HG03280 (cell line): ENCODE measurements around the gene SH2D4B.

Experiments used
- ATAC-seq: cut with Tn5 transposase; IDR thresholded peaks from one replicate; pipeline ENCODE4 v1.9.1; 2021; ENCODE audit warnings: mild to moderate bottlenecking, moderate library complexity; ENCODE audit not compliant: unreplicated experiment

SH2D4B gene

DNA sequence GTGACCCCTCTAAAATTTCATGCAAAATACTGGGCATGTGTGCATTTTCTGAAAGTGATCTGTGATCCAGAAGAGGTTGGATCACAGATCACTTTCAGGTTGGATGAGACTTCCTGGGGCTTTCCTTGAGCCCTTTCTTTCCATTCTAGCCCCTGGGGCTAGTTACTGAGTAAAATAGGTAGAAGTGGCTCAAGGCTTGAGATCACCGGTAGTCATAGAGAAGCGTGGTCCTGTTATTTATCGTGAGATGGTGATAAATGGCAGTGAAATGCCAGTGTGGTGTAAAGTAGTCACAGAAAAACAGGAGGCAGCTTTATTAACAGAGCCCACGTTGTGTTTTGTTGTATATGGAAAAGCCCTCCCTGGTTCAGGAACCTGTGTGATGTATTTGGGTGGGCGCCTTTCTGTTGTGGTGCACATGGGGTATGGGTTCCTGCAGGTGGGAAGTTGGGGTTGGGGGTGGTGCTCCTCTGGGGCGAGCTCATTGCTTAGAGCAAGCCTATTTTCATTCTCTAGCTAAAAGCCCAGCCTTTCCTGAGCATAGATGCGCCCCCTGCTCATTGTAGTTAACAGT, 34.0 kb upstream of the SH2D4B start:
- ATAC-seq: no peak

GRCh38 chr10:80504158-80504811, 33.4 kb upstream of the SH2D4B start:
- ATAC-seq: no peak

- no peak for ATAC-seq
Observed at GRCh38 chr10:80504897-80505465, 32.7 kb upstream of the SH2D4B start.

DNA sequence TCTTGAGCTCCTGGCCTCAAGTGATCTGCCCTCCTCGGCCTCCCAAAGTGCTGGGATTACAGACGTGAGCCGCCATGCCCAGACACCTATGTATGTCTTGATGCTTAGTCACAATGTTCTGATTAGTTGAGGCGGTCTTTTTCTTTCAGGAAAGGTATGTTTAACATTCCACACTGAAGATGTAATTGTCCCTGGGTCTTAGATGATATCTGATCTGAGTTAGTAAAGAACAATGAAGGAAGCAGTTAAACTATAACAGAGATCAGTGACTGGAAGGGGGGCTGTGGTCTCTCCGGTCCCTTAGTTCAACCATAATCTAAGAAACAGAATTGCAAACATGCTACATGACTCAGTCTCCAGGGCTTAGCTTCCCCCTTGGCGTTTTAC, 31.5 kb upstream of the SH2D4B start:
- ATAC-seq: no peak

DNA sequence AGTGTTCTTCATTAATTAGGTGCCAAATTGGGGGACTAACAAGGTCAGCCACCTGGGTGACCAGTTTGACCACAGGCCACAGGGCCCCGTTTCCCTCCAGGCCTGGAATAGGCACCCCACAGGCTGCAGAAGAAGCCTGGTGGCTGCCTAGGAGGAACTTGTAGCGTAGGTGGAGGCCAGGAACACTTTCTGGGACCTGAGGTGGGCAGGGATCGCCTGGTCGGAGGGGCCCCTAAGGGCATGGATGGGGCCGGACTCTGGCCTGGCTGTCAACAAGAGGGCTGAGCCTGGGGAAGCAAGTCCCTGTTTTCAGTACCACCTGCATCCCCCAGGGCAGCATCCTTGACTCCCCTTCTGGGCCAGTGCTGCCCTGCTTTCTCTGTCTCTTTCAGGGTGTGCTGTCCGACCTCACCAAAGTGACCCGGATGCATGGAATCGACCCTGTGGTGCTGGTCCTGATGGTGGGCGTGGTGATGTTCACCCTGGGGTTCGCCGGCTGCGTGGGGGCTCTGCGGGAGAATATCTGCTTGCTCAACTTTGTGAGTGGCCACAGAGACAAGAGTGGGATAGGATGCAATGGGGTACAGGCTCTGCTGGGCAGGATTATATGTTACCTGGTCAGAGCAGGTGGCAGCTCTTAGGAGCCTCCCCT, 30.7 kb upstream of the SH2D4B start:
- ATAC-seq: no peak

DNA sequence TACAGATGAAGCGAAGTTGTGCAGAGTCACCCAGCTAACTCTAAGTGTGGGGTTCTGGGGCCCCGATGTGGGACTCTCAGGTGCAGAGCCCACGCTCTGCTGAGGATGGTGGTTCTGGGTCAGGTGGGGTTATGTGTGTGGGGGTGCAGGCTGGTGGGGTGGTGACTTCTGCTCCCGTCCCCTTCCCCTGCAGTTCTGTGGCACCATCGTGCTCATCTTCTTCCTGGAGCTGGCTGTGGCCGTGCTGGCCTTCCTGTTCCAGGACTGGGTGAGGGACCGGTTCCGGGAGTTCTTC, 28.6 kb upstream of the SH2D4B start:
- ATAC-seq: no peak

DNA sequence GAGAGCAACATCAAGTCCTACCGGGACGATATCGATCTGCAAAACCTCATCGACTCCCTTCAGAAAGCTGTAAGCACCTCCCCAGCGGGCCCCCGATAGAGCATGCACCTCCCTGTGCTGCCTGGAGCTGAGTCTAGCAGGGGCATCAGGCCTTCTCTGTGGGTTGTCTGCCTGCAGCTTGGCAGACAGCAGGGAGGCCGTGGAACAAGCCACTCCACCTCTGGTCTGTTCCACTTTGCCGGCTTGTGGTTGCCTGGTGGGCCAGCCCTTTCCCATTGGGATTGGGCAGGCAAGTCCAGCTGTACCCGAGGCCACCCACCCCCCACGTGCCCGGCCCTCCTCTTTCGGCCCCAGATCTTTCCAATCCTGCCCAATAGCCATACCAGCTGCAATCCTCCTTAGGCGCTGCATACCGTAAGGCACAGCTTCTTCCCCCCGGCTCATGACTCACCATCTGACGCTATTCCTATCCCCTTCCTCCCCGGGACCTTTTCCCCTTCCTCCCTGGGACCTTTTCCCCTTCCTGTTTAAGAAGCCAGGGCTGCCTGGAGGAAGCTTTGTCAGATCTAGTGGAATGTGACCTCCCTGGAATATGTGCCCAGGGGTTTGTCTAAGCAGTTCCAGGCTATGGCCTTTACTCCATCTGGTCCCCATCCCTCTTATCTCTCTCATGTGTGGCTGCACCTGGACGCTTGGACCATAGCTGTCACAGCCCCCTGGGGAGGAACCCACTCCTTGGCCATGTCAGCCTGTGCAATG, 28.1 kb upstream of the SH2D4B start:
- ATAC-seq: no peak

DNA sequence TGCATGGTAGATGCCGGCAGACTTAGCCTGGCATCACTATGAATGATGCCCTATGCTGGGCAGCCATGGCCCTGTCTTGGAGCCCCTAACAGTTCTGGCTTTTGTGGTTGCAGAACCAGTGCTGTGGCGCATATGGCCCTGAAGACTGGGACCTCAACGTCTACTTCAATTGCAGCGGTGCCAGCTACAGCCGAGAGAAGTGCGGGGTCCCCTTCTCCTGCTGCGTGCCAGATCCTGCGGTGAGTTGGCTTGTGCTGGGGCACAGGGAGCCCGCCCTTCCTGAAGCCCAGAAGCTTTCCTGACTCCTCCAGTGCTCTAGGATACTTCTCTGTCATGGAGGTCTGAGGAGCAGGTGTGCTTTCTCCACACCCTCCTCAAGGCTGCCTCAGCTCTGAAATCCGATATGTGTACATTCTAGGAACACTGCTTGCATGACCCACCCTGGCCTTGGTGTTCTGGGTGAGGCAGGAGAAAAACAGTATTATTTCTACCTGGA, 25.6 kb upstream of the SH2D4B start:
- ATAC-seq: no peak

DNA sequence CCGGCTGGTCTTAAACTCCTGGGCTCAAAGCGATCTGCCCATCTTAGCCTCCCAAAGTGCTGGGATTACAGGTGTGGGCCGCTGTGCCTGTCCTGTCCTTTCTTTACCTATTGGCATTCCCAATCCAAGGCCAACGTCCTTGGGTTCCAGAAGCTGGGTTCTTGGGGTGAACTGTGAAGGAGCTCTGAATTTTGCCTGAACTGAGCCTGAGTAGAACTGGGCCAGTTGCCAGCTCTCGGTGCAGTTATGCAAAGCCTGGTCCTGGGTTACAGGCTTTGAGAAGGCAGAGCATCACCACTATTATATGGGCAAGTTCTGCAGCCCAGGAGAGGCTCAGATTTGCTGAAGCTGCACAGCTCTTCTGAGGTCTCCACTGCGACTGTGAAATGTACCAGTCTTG, 24.6 kb upstream of the SH2D4B start:
- no peak for ATAC-seq

DNA sequence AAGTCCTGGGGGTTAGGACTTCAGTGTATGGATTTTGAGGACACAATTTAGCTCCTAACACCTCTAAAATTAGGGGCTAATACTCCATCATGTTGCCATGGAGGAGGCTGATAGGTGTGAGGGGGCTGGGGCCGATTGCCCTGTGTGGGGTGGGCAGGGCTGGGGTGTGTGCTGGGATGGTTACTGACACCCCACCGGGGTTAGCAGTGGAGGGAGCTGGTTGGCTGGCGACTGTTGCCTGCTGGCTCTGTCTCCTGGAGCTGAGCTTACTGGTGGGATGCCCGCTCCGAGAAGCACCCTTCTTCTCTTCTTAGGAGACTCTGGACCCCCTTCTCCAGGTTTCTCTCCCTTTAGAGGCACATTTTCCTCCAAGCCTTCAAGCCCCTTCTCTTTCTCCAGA, 22.2 kb upstream of the SH2D4B start:
- no peak for ATAC-seq

DNA sequence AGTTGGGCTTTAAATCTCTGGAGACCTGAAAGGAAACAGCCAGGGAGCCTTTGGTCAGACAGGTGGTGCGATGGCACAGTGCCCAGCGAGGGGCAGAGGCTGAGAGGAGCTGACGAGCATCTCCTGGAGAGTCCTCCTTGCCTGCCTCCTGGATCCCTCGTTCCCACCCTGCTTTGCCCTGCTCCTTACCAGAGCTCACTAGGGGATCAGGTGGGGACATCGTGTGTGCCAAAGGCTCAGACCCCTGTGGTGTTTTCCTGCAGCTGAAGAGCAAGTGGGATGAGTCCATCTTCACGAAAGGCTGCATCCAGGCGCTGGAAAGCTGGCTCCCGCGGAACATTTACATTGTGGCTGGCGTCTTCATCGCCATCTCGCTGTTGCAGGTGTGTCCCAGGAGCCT, 21.8 kb upstream of the SH2D4B start:
- no peak for ATAC-seq

DNA sequence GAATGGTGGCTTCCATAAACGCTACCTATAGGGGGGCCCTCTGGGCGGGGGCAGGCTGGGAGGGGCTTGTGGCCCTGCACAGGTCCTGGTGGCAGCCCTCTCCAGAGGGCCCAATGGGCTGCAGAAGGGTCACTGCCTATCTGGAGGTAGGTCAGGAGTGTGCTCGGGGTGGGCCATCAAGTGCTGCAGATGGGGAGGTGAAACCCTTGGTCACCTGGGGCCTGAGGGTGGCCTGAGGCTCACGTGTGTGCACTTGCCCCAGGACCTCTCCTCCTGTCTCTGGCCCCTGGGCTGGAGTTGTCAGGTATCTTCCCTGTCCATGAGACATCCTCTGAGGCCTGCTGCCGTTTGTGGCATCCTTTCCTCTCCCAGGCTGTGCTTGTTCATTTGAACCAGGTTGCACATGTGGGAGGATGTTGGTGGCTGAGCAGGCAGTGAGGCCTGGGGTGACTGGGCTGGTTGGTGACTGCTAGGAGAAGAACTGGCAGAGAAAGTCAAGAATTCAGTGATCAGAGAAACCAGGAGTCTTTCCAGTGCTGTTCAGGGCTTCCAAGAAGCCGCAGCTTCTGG, 21.1 kb upstream of the SH2D4B start:
- ATAC-seq: no peak

GRCh38 chr10:80517416-80518142, 20.1 kb upstream of the SH2D4B start:
- ATAC-seq: no peak

DNA sequence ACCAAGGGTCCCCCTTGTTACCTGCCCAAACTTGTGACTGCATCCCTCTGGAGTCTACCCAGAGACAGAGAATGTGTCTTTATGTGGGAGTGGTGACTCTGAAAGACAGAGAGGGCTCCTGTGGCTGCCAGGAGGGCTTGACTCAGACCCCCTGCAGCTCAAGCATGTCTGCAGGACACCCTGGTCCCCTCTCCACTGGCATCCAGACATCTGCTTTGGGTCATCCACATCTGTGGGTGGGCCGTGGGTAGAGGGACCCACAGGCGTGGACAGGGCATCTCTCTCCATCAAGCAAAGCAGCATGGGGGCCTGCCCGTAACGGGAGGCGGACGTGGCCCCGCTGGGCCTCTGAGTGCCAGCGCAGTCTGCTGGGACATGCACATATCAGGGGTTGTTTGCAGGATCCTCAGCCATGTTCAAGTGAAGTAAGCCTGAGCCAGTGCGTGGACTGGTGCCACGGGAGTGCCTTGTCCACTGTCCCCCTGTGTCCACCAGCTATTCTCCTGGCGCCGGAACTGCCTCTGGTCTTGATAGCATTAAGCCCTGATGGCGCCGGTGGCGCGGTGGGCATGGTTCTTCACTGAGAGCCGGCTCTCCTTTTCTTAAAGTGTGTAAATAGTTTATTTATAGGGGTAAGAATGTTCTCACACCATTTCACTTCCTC, 19.4 kb upstream of the SH2D4B start:
- ATAC-seq: no peak

DNA sequence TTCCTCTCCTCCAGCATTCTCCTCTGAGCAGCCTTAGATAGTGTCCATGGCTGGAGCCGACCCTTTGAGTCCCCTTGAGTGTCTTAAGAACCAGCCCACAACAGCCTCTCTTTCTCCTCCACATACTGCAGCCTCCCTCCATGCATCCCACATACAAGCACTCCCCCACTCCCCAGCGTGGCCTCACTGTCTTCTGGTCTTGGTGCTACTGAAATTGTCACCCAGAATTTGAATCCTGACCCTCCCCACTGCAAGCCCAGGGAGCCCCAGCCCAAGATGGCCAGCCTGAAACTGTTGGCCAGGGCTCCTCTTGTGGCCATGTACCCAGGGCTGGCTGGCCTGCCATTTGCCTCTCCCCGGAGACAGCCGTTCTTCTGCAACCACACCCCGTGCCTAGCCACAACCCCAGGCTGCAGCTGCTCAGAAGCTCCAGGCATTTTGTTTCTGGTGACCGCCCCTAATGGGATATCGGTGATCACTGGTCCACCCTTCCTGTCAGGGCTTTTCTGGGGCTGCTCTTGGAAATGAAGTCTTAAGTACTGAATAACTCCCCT, 18.8 kb upstream of the SH2D4B start:
- ATAC-seq: no peak

GRCh38 chr10:80519936-80520650, 17.6 kb upstream of the SH2D4B start:
- ATAC-seq: no peak

- no peak for ATAC-seq
Observed at GRCh38 chr10:80520661-80521470, 16.8 kb upstream of the SH2D4B start.

- ATAC-seq: no peak
Observed at GRCh38 chr10:80522756-80523363, 14.8 kb upstream of the SH2D4B start.
